Mesenchymal stem cell (in vitro differentiated cells and primary cell): ENCODE results near the gene KHNYN.

Experiments
- DNase-seq: peaks from one replicate; pipeline ENCODE4 v3.0.0-alpha.2; 2013
- H2AFZ ChIP-seq: one replicate; pipeline ENCODE4 v1.6.1; 2013; ENCODE audit warnings: low read depth, mild to moderate bottlenecking, control low read depth, inconsistent platforms, low read length, moderate library complexity
- H2AK5ac ChIP-seq: 2 replicates; pipeline ENCODE4 v1.6.1; 2013; ENCODE audit warnings: low read length, moderate library complexity, mild to moderate bottlenecking, inconsistent platforms; ENCODE audit not compliant: severe bottlenecking
- H2BK120ac ChIP-seq: one replicate; pipeline ENCODE4 v1.6.1; 2013; ENCODE audit warnings: low read depth, mild to moderate bottlenecking, inconsistent platforms, low read length, moderate library complexity
- H2BK12ac ChIP-seq, 2 experiments: one replicate each; pipeline ENCODE4 v1.6.1; 2013; ENCODE audit warnings: inconsistent platforms in 2 of 2, low read length in 2 of 2, mild to moderate bottlenecking in 2 of 2, moderate library complexity in 2 of 2, control low read depth in 1 of 2
- H2BK15ac ChIP-seq: one replicate; pipeline ENCODE4 v1.6.1; 2013; ENCODE audit warnings: mild to moderate bottlenecking, low read depth, inconsistent platforms; ENCODE audit not compliant: poor library complexity, severe bottlenecking
- H2BK5ac ChIP-seq: 2 replicates; pipeline ENCODE4 v1.6.1; 2013; ENCODE audit warnings: low read depth, mild to moderate bottlenecking, low read length, control low read depth, inconsistent platforms; ENCODE audit not compliant: poor library complexity, severe bottlenecking
- H3K14ac ChIP-seq, 2 experiments: one replicate each; pipeline ENCODE4 v1.6.1; 2013; ENCODE audit warnings: inconsistent platforms in 2 of 2, low read length in 2 of 2, control low read depth in 1 of 2, mild to moderate bottlenecking in 1 of 2, moderate library complexity in 1 of 2
- H3K18ac ChIP-seq, 2 experiments: one replicate each; pipeline ENCODE4 v1.6.1; 2013; ENCODE audit warnings: inconsistent platforms in 2 of 2, low read length in 2 of 2, control low read depth in 1 of 2, low read depth in 1 of 2, mild to moderate bottlenecking in 1 of 2
- H3K23ac ChIP-seq, 2 experiments: one replicate each; pipeline ENCODE4 v1.6.1; 2013; ENCODE audit warnings: inconsistent platforms in 2 of 2, low read length in 2 of 2, mild to moderate bottlenecking in 2 of 2, moderate library complexity in 2 of 2, control low read depth in 1 of 2
- H3K27ac ChIP-seq: 2 replicates; pipeline ENCODE4 v1.5.1; 2013; ENCODE audit warnings: mild to moderate bottlenecking, moderate library complexity, low read length, control low read depth, inconsistent platforms; ENCODE audit not compliant: poor library complexity, severe bottlenecking
- H3K27me3 ChIP-seq, 2 experiments: 2 replicates each; pipeline versions ENCODE4 v1.6.1 to v1.7.0; 2013; ENCODE audit warnings: low read length in 2 of 2, mild to moderate bottlenecking in 2 of 2, moderate library complexity in 2 of 2, control low read depth in 1 of 2, inconsistent platforms in 1 of 2; ENCODE audit not compliant: control insufficient read depth in 1 of 2, insufficient read depth in 1 of 2
- H3K36me3 ChIP-seq, 2 experiments: 2 replicates each; pipeline versions ENCODE4 v1.6.1 to v1.7.0; 2013; ENCODE audit warnings: low read length in 2 of 2, control low read depth in 1 of 2, inconsistent platforms in 1 of 2, low read depth in 1 of 2, mild to moderate bottlenecking in 1 of 2; ENCODE audit not compliant: insufficient read depth in 2 of 2, control insufficient read depth in 1 of 2
- H3K4ac ChIP-seq, 2 experiments: one replicate each; pipeline ENCODE4 v1.6.1; 2013; ENCODE audit warnings: inconsistent platforms in 2 of 2, low read length in 2 of 2, mild to moderate bottlenecking in 2 of 2, moderate library complexity in 2 of 2, control low read depth in 1 of 2, low read depth in 1 of 2
- H3K4me1 ChIP-seq: 2 replicates; pipeline ENCODE4 v1.6.1; 2013; ENCODE audit warnings: low read depth, low read length, control low read depth; ENCODE audit not compliant: control insufficient read depth, insufficient read depth
- H3K4me2 ChIP-seq: 2 replicates; pipeline ENCODE4 v1.6.1; 2013; ENCODE audit warnings: low read length, mild to moderate bottlenecking, inconsistent platforms; ENCODE audit not compliant: poor library complexity, severe bottlenecking
- H3K4me3 ChIP-seq, 2 experiments: 2 replicates each; pipeline versions ENCODE4 v1.5.1 to v1.7.0; 2013; ENCODE audit warnings: low read length in 2 of 2, mild to moderate bottlenecking in 2 of 2, control low read depth in 1 of 2, low read depth in 1 of 2; ENCODE audit not compliant: insufficient read depth in 1 of 2
- H3K79me1 ChIP-seq: replicated peaks from 2 replicates; pipeline ENCODE4 v1.6.1; 2013; ENCODE audit warnings: mild to moderate bottlenecking, control low read depth, low read length, inconsistent platforms; ENCODE audit not compliant: poor library complexity, severe bottlenecking
- H3K9ac ChIP-seq: 2 replicates; pipeline ENCODE4 v1.7.0; 2013; ENCODE audit warnings: mild to moderate bottlenecking, low read length, moderate library complexity
- H3K9me3 ChIP-seq: 2 replicates; pipeline ENCODE4 v1.7.0; 2013; ENCODE audit warnings: mild to moderate bottlenecking, low read length; ENCODE audit not compliant: control insufficient read depth
- H4K8ac ChIP-seq: one replicate; pipeline ENCODE4 v1.6.1; 2013; ENCODE audit warnings: inconsistent platforms, mild to moderate bottlenecking, low read length, moderate library complexity
- H4K91ac ChIP-seq: one replicate; pipeline ENCODE4 v1.6.1; 2013; ENCODE audit warnings: mild to moderate bottlenecking, low read length, inconsistent platforms
- WGBS: methylation state at CpG from one replicate; pipeline ENCODE4 v1.1.7; 2013; ENCODE audit warnings: mixed read lengths; 5-methylcytosine and 5-hydroxymethylcytosine counted together

Gene KHNYN

DNA sequence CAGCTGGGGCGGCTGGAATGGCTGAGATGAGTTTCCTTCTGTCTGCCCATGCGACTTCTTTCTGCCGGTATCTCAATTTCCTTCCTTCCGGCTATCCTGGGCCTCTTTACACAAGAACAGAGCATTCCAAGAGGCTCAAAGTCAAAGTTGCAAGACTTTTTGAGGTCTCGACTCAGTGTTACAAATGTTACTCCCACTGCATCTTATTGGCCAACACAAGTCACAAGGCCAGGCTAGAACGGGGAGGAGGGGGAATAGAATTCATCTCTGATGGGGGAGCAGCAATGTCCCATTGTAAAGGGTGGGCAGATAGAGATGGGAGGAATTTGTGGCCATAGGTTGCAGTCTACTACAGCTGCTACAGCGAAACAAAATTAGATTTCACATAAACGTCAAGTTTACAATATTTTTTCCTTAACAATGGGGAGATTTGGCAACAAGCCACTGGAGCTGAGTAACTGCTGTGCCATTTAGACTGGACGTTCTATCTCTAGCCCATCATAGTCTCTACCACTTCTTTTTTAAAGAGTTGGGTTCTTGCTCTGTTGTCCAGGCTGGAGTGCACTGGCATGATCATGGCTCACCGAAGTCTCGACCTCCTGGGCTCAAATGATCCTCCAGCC, 40.4 kb upstream of the KHNYN start:
- Histone ChIP-seq H3K23ac (no peak overlapping the region), H3K4me2 (no peak overlapping the region), H4K8ac (no peak overlapping the region), H3K27ac (no peak overlapping the region), H4K91ac (no peak overlapping the region), H3K4ac (no peak overlapping the region), H3K9me3 (no peaks in the 10 kb centered on the region), H2BK12ac (no peak overlapping the region), H3K27me3 (peaks cover 0 to 32% of the 10 kb centered on the region in 2 experiments), H2AFZ (no peak overlapping the region), H3K79me1 (no peaks in the 10 kb centered on the region), H2BK15ac (no peak overlapping the region), H3K36me3 (no peaks in the 10 kb centered on the region), H3K4me3 (no peak overlapping the region), H3K4me1 (peaks cover 5% of the 10 kb centered on the region), H2AK5ac (no peak overlapping the region), H3K9ac (no peak overlapping the region), H2BK5ac (no peak overlapping the region), H3K14ac (no peak overlapping the region), H2BK120ac (no peak overlapping the region), H3K18ac (peak overlapping the region in 1 of 2 experiments; percentile 3)
- WGBS: 48% methylated on average over 9 of the region's 11 CpGs
- DNase-seq: peak; percentile 44

DNA sequence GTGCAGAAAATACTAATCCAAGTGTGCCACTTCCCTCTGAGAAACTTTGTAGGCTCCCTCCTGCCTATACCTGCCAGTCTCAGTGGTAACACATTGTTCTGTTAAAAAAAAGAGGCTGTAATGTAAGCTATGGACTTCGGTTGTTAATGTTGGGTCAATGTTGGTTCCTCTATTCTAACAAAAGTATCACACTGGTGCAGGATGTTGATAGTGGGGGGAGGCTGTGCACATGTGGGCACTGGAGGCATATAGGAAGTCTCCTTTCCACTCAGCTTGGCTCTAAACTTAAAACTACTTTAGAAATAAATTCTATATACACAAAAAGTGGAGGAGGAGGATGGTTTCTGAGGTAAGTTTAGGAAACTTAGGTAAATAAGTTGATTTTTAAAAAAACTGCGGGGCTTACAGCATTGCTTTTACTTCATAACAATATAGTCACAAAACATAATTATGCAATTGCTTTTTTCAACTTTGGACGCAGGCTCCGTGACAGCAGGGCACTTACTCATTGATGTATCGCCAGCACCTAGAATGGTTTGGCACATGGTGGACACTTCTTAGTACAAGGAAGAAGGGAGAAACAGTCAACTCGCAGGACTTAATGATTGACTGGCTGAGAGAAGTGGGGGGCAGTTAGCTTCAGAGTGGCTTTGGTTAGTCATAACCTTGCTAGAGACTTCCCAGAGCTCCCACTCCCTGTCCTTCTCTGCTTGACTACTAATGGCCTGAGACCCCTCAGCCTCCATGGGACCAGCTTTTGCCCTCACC, 38.9 kb upstream of the KHNYN start:
- H2BK12ac ChIP-seq: peak overlapping the region in 1 of 2 experiments; percentile 29
- H3K27me3 ChIP-seq: peaks cover 0 to 25% of the 10 kb centered on the region in 2 experiments
- H3K4me2 ChIP-seq: no peak overlapping the region
- no peak for DNase-seq
- no peak overlapping the region for H2BK120ac ChIP-seq
- H3K9me3 ChIP-seq: no peaks in the 10 kb centered on the region
- H4K91ac ChIP-seq: no peak overlapping the region
- H2AK5ac ChIP-seq: no peak overlapping the region
- H3K23ac ChIP-seq: no peak overlapping the region
- H3K4ac ChIP-seq: no peak overlapping the region
- H3K36me3 ChIP-seq: no peaks in the 10 kb centered on the region
- 93% methylated on average over 5 of the region's 6 CpGs for WGBS
- no peak overlapping the region for H2AFZ ChIP-seq
- no peaks in the 10 kb centered on the region for H3K79me1 ChIP-seq
- no peak overlapping the region for H3K9ac ChIP-seq
- H3K4me3 ChIP-seq: no peak overlapping the region
- peak overlapping the region in 1 of 2 experiments; percentile 28 for H3K18ac ChIP-seq
- peaks cover 5% of the 10 kb centered on the region for H3K4me1 ChIP-seq
- H2BK15ac ChIP-seq: no peak overlapping the region
- H3K14ac ChIP-seq: no peak overlapping the region
- H2BK5ac ChIP-seq: no peak overlapping the region
- no peak overlapping the region for H4K8ac ChIP-seq
- H3K27ac ChIP-seq: no peak overlapping the region

DNA sequence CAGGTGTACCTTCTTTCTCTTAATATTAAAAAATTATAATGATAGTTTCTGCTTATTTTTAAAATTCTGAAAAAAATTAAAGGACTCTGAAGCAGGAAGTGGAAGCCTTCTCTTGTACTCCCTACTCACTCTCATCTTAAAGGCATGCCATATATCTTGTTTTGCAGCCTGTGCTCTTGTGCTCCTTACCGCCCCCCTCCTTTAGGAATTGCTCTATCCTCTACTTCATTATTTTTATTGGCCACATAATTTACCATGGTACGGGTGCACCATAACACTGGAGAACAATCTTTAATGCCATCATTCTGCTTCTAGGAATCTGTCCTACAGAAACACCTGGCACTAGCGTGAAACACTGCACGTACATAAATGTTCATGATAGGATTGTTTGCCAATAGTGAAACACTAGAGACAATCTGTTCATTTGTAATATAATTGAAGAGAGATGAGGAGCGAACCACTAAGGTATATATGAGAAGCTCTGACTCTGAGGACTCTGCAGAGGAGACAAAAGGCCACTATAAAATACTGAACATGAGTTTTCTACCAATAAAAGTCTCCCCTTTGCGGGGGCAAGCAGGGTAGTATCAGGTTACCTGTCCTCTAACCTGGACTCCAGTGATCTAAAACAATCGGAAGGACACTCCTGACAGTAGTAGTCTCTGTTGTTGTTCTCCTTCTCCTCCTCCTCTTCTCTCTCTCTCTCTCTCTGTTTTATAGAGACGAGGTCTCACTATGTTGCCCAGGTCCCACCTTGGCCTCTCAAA, 37.2 kb upstream of the KHNYN start:
- Histone ChIP-seq H3K18ac (no peak overlapping the region), H2AK5ac (no peak overlapping the region), H2AFZ (no peak overlapping the region), H3K27me3 (peaks cover 0 to 18% of the 10 kb centered on the region in 2 experiments), H3K4me3 (no peak overlapping the region), H2BK120ac (no peak overlapping the region), H4K8ac (no peak overlapping the region), H3K14ac (no peak overlapping the region), H3K4ac (no peak overlapping the region), H4K91ac (no peak overlapping the region), H2BK12ac (no peak overlapping the region), H3K79me1 (no peaks in the 10 kb centered on the region), H3K9ac (peak overlapping the region; percentile 34), H2BK15ac (no peak overlapping the region), H2BK5ac (no peak overlapping the region), H3K23ac (no peak overlapping the region), H3K4me2 (no peak overlapping the region), H3K9me3 (no peaks in the 10 kb centered on the region), H3K27ac (no peak overlapping the region), H3K4me1 (peaks cover 5% of the 10 kb centered on the region), H3K36me3 (no peaks in the 10 kb centered on the region)
- WGBS: 79% methylated on average over 8 of the region's 8 CpGs
- DNase-seq: peak; percentile 38

- Histone ChIP-seq H3K9ac (no peak overlapping the region), H2BK5ac (no peak overlapping the region), H3K4me1 (peaks cover 11% of the 10 kb centered on the region), H3K14ac (no peak overlapping the region), H4K8ac (no peak overlapping the region), H3K27me3 (peaks cover 0 to under 1% of the 10 kb centered on the region in 2 experiments), H3K79me1 (peaks cover 2% of the 10 kb centered on the region), H3K27ac (no peak overlapping the region), H3K9me3 (no peaks in the 10 kb centered on the region), H3K23ac (no peak overlapping the region), H3K4me2 (no peak overlapping the region), H2BK120ac (no peak overlapping the region), H2AFZ (no peak overlapping the region), H3K36me3 (no peaks in the 10 kb centered on the region), H2BK15ac (no peak overlapping the region), H2AK5ac (no peak overlapping the region), H2BK12ac (no peak overlapping the region), H3K4me3 (no peak overlapping the region), H3K18ac (no peak overlapping the region), H3K4ac (no peak overlapping the region), H4K91ac (no peak overlapping the region)
- DNase-seq: no peak
- 63% methylated on average over 1 of the region's 3 CpGs for WGBS
Observed at GRCh38 chr14:24394275-24394674, 35.5 kb upstream of the KHNYN start.
